Neutrophil (primary cell): ENCODE measurements around the gene DDIT3.

Experiments
- H3K27ac ChIP-seq: fragments of 200-600 bp; sonication (generic); 2 replicates; pipeline ENCODE4 v1.5.1; 2016; ENCODE audit warnings: mild to moderate bottlenecking, moderate library complexity
- H3K27me3 ChIP-seq: fragments of 200-600 bp; sonication (generic); 2 replicates; pipeline ENCODE4 v1.6.0; 2016; ENCODE audit warnings: mild to moderate bottlenecking
- H3K36me3 ChIP-seq: fragments of 200-600 bp; sonication (generic); 2 replicates; pipeline ENCODE4 v1.5.1; 2017
- H3K4me1 ChIP-seq, 2 experiments: fragments of 200-600 bp in 1 of 2; sonication (generic) in 1 of 2; 1 replicate in 1 of 2; 2 replicates in 1 of 2; pipeline versions ENCODE4 v1.5.1 to v1.6.1; 2013 to 2016; ENCODE audit warnings: low read depth in 1 of 2, low read length in 1 of 2, mild to moderate bottlenecking in 1 of 2, moderate library complexity in 1 of 2; ENCODE audit not compliant: control insufficient read depth in 1 of 2, insufficient read depth in 1 of 2
- H3K4me3 ChIP-seq, 2 experiments: fragments of 200-600 bp in 1 of 2; sonication (generic) in 1 of 2; 1 replicate in 1 of 2; 2 replicates in 1 of 2; pipeline ENCODE4 v1.5.1; 2013 to 2016; ENCODE audit warnings: low read depth in 1 of 2, low read length in 1 of 2, mild to moderate bottlenecking in 1 of 2, moderate library complexity in 1 of 2
- H3K9me3 ChIP-seq: fragments of 200-600 bp; sonication (generic); 2 replicates; pipeline ENCODE4 v1.5.1; 2016
- TF ChIP-seq, protein P1 (sequence below): fragments of 200-600 bp; sonication (generic); IDR thresholded peaks from 2 replicates; pipeline ENCODE4 v1.5.1; 2016; ENCODE audit warnings: antibody characterized with exemption

The DDIT3 gene

DNA sequence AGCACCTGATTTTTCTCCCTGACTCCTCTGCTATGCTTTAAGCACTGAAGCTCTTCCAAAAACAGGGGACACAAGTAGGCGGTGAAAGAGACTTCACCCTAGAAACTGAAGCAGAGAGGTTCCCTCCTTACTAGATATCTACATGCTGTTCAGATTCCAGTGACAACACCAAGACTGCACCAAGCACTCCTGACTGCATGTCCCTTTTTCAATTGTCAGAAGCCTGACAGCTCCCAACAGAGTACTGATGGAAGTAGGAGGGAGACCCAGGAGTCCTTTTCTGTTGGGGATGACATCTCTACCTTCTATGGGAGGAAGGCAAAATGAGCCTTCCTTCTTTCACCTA lies 16.3 kb upstream of the DDIT3 start:
- Histone ChIP-seq H3K4me1 (no peaks in the 10 kb centered on the region), H3K36me3 (peaks cover 91% of the 10 kb centered on the region)

DNA sequence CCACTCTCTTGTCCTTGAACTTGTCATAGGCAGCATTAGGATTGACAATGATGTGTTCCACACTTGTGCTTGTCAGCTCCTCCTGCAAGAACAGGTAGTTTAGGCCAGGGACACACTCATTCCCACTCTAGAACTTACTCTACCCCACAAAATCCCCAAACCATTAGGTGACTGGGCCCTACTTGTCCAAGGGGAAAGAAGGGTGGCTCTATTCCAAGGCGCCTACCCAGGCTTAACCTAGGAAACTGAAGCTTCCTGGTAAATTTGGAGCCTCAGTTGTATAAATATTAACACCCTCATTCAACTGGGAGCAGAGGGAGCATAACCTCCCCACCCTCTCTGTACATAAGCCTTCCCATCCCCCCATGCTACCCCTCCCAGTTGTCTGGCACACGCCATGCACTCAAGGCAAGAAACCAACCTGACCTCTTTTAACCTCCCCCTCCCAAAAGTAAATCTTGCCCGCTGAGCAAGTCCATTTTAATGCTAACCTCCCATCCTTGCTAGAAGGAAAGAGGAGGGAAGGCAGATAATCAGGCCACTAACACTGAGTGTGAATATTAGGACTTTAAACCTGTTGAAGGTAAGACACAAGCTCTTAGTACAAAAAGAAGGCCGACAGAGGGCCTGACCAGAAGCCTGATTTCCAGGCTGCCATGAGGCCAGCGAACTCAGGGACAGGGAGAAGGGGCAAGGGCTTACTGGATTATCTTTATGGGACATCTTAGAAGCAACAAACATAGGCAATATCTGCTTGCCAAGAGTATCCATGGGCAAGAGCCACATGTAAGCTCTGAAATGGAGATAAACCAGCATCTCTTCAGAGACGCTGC lies 15.7 kb upstream of the DDIT3 start:
- TF ChIP-seq, protein P1, sequence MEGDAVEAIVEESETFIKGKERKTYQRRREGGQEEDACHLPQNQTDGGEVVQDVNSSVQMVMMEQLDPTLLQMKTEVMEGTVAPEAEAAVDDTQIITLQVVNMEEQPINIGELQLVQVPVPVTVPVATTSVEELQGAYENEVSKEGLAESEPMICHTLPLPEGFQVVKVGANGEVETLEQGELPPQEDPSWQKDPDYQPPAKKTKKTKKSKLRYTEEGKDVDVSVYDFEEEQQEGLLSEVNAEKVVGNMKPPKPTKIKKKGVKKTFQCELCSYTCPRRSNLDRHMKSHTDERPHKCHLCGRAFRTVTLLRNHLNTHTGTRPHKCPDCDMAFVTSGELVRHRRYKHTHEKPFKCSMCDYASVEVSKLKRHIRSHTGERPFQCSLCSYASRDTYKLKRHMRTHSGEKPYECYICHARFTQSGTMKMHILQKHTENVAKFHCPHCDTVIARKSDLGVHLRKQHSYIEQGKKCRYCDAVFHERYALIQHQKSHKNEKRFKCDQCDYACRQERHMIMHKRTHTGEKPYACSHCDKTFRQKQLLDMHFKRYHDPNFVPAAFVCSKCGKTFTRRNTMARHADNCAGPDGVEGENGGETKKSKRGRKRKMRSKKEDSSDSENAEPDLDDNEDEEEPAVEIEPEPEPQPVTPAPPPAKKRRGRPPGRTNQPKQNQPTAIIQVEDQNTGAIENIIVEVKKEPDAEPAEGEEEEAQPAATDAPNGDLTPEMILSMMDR, result no peak
- Histone ChIP-seq H3K9me3 (no peaks in the 10 kb centered on the region), H3K27ac (no peak overlapping the region), H3K36me3 (peaks cover 91% of the 10 kb centered on the region), H3K4me1 (no peaks in the 10 kb centered on the region), H3K27me3 (no peaks in the 10 kb centered on the region), H3K4me3 (no peak overlapping the region)

More for the DNA sequence above, 16.3 kb upstream of the DDIT3 start:
- no peak overlapping the region for H3K4me3 ChIP-seq
- no peaks in the 10 kb centered on the region for H3K27me3 ChIP-seq
- H3K9me3 ChIP-seq, result no peaks in the 10 kb centered on the region
- no peak overlapping the region for H3K27ac ChIP-seq
- TF ChIP-seq, protein P1, result no peak

DNA sequence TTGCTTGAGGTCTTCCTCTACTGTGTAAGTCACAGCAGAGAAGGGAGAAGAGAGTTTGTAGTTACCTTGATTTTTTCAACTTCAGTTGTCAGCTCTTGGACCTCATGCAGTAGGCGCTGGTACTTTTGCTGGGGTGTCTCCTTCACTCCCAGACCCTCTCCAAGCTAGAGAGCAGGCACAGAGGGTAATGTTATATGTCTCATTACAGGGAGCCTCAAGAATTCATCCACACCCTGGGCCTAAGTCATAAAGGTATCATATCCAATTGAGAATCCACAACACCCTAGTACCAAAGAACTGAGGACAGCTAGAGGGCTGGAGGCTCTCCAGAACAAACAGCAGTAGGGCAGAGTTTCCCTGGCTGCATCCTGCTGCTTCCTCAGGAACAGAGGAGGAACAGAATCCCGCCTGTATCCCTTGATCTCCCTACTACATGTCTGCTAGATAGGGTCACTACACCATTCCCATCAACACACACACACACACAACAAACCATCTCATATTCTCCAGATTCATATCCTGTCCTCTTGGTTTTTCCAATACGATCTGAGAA lies 14.8 kb upstream of the DDIT3 start:
- no peaks in the 10 kb centered on the region for H3K4me1 ChIP-seq
- H3K36me3 ChIP-seq, result peaks cover 93% of the 10 kb centered on the region
- no peak overlapping the region for H3K27ac ChIP-seq
- H3K9me3 ChIP-seq, result no peaks in the 10 kb centered on the region
- no peak overlapping the region for H3K4me3 ChIP-seq
- no peaks in the 10 kb centered on the region for H3K27me3 ChIP-seq
- TF ChIP-seq, protein P1, result no peak

DNA sequence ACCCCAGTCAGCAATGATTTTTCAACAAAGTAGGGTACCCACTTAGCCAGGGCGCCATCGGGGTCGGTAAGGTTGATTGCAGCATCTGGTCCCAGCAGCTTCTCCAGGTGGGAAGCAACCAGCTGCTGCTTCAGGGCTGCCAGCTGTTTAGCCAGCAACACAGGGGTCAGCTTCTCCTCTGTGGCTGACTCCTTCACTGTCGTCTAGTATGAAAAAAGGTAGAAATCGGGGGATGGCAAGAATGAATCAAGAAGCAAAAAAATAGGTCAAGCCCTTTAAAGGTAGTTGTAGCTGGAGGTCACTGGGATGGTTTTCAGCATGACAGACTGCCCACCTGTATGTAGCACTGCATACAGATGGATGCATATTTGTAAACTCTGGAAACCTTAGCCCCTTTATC lies 13.9 kb upstream of the DDIT3 start:
- Histone ChIP-seq H3K4me3 (no peak overlapping the region), H3K4me1 (no peaks in the 10 kb centered on the region), H3K27ac (no peak overlapping the region), H3K27me3 (no peaks in the 10 kb centered on the region), H3K36me3 (peaks cover 93% of the 10 kb centered on the region), H3K9me3 (no peaks in the 10 kb centered on the region)
- TF ChIP-seq, protein P1, result no peak

DNA sequence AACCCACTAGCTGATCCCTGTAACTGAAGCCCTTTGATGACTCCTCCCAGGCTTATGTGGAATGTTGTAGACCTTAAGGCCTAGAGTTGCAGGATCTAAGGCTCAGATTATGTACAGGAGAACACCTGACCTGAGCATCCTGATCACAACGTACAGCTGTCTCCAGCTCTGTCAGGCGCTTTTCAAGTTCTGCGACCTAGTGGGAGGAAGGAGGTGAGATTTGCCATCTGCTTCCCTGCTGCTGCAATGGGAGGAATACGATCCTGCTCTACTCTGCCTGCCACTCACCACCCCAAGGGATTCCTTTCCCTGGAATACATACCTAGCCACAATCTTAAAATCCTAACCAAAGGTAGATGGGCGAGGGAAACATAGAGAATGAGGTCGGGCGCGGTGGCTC lies 12.8 kb upstream of the DDIT3 start:
- H3K4me1 ChIP-seq, result no peaks in the 10 kb centered on the region
- H3K27me3 ChIP-seq, result no peaks in the 10 kb centered on the region
- no peaks in the 10 kb centered on the region for H3K9me3 ChIP-seq
- TF ChIP-seq, protein P1, result no peak
- peak overlapping the region; percentile 13 for H3K27ac ChIP-seq
- H3K4me3 ChIP-seq, result no peak overlapping the region
- peaks cover 93% of the 10 kb centered on the region for H3K36me3 ChIP-seq
